ENCODE data around the gene CYP2U1.

DNA sequence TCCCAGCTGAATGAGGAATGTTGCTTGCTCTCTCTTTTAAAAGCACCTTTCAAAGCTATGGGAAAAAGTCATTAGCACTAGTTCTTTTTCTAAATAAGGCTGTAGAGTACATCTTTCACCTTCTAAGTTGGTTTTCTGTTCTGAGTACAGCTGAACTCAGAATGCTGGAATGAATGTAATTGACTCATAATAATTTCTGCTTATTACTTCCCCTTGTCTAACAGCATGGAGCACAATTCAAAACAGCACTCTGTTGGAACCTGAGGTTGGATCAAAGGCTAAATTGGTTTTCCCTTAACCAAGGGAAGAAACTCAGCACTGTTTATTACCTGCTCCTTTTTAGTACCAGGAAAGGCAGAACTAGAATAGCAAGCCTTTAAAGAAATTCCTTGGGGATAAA, 33.5 kb upstream of the CYP2U1 start:
- TF ChIP-seq, protein P1, sequence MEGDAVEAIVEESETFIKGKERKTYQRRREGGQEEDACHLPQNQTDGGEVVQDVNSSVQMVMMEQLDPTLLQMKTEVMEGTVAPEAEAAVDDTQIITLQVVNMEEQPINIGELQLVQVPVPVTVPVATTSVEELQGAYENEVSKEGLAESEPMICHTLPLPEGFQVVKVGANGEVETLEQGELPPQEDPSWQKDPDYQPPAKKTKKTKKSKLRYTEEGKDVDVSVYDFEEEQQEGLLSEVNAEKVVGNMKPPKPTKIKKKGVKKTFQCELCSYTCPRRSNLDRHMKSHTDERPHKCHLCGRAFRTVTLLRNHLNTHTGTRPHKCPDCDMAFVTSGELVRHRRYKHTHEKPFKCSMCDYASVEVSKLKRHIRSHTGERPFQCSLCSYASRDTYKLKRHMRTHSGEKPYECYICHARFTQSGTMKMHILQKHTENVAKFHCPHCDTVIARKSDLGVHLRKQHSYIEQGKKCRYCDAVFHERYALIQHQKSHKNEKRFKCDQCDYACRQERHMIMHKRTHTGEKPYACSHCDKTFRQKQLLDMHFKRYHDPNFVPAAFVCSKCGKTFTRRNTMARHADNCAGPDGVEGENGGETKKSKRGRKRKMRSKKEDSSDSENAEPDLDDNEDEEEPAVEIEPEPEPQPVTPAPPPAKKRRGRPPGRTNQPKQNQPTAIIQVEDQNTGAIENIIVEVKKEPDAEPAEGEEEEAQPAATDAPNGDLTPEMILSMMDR (conservative IDR thresholded peaks at IDR 0.05; ENCODE audit: low read depth, low read length) = no peak
- TF ChIP-seq EZH2phosphoT487 (IDR thresholded peaks at IDR 0.05; ENCODE audit: borderline replicate concordance, low read length) = no peak
